ENCODE results near the gene HSD11B1.
"Not testable (repeated sequence)": the region's sequence is repeated elsewhere in the genome, so short reads cannot be mapped to it uniquely, and the experiment has no call there.

Gene HSD11B1

DNA sequence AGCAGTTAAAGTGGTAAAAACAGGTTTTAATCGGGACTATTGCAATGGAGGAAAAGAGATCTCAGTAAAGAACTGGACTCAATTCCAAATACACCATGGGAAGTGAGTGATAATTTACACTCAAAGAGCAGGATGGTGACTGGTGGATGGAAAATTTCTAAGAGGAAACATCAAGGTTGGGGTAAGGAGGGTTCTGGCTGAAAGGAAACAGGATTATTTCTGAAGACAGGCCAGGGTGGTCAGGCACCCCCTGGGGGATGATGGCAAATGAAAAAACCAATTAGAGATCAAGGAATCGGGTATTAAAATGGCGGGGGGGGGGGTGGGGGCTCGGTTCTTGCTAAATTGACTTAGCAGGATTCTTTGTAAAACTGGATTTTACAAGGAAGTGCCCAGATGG lies 12.3 kb upstream of the HSD11B1 start:
- DNase-seq, result no peak

DNA sequence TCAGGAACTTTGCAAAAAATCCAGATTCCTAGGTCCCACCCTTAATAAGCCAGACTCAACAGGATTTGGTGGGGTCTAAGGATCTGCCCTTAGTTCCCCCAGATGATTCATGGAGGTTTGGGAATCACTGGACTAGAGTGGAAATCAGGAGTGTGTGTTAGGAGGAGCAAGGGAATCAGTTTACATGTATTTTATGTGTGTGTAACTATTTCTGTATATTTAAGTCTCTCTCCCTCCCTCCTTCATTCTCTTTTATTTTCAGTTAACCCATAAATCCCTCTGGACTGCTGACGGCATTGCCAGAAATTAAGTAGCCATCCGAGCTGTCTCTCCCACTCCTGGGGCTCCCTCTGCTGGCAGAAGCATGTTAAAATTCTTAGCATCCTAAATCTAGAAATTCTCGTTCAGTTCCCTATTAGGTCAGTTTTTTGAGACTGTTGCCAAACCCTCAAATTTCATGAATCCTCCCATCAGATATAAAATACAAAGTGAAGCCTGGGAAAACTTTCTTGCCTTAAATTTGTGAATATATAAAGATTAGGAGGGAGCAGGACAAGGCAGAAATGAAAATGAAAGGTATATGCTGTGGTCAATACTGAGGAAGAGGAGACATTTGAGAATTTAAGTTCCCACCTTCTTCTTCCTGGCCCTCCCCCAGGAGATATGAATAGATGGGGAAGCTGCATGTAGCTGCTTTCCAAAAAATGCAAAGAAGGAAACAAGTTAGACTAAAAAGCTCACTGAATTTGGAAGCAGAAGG lies 11.7 kb upstream of the HSD11B1 start:
- DNase-seq, result peak; percentile 37 to 52 (median 41)

DNA sequence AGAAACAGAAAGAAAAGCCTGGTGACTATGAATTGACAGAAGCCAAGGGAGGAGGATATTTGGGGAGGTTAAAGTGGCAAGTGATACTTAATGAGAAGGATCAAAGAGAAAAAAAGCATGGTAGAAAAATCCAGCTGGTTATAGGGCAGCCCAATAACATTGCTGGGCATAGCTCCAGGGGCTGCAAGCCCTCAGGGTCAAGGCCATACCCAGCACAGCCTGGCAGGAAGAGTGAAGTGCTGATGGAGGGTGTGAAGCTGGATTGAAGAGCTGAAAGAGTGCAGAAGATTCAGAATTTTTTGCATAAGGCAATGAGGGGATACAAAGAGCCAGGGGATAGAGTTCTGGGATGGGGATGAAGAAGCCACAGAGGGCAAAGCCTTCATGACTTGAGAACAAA lies 8.0 kb upstream of the HSD11B1 start:
- DNase-seq, result no peak

DNA sequence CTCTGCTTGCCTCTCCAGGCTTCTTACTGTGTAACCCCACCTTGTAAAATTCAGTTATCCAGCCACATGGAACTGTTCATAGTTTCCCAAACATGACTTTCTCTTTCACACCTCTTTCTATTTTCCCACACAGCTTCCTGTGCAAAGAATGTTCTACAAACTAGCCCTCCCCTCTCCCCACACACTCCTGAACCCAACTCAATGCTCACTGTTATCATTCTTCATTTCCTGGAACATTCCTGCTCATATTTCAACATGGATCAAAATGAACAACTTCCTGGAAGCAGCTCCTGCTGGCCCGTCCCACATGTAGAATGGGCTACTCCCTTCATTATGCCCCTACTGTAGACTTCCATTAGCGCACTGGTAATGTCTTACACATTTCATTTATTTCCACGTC lies 7.5 kb upstream of the HSD11B1 start:
- no peak for DNase-seq

DNA sequence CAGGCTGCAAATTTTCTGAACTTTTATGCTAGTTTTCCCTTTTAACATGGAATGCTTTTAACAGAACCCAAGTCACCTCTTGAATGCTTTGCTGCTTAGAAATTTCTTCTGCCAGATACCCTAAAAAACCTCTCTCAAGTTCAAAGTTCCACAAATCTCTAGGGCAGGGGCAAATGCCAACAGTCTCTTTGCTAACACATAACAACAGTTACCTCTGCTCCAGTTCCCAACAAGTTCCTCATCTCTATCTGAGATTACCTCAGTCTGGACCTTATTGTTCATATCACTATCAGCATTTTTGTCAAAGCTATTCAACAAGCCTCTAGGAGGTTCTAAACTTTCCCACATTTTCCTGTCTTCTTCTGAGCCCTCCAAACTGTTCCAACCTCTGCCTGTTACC lies 4.0 kb upstream of the HSD11B1 start:
- DNase-seq, result not testable (repeated sequence)

DNA sequence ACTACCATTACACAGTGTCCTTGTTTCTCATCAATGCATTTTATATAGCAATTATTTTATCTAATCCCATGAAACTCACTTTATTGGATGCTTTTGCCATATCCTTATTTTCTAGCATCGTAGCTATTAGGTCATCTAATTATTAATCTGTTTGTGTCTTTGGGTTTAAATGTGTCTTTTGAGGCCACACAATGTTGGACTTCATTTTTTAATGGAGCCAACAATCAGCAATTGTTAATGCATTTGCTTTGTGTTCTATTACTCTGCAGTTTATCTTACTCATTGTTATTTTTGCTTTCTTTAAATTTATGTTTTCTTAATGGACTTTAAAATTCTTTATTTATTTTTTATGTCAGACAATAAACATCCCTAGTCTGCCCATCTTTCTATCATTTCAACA lies 1.8 kb upstream of the HSD11B1 start:
- DNase-seq, result no peak

DNA sequence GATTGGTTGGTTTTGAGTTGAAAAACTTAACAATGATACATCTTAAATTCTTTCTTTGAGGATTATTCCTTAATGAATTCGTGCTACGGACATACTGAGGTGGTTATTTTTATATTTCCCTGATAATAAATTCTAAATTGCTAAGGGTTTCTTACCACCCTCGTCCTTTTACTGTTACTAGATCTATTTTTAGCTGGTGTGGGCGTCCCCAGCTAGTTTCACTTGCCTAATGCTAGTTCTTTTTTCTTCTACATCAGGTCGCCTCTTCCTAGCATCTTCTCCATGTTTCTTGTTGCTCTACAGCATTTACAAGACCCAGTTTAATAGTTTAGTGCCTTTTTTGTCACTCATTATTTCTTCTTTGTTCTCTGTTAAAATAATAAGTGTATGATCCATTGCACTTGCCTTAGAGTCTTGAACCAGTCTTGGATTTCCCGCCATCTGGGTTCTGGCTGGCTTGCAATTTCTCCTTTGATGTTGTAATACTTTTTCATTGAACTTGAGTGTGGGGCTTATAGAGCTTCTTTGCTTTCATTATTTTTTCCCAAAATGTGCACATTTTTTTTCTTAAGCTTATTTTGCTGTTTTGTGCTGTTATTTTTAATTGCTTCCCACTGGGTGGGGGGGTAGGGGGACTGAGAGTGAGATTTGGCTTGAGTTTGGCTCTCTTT lies 677 bp upstream of the HSD11B1 start:
- DNase-seq, result no peak

DNA sequence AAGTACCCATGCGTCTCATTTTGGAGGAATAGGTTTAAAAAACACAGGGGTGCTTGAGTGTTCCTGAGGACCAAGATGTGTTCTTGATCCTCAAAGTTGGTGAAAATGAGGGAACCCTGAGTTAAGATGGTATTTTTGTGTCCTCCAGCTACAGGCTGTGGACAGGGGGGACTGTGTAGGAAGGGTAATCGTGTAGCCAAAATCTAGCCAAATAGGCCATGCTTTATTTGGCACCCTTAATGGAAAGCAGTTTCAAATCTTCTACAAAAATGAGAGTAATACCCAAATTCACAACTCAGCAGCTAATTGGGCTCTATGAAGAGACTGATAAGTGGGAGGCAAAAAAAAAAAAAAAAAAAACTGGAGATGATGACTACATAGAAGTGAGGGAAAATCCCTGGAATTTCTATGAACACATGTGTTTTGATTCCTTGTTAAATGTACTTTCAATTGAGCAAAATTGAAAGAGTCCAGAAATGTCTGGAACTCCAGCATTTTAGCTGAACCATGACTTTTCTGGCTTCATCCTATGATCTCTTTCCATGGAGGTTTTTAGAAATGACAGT lies 470 bp downstream of the HSD11B1 start:
- DNase-seq, result no peak

DNA sequence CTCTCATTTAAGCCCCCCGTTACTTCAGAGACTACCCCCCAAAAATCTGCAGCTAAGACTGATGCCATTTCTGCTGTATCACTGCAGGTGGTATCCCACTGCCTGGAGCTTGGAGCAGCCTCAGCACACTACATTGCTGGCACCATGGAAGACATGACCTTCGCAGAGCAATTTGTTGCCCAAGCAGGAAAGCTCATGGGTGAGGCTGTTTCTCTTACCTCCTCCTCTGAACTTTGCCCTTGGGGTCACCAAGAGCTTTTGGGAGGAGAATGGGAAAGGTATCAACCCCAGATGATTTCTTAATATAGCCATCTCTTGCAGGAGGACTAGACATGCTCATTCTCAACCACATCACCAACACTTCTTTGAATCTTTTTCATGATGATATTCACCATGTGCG lies 2.0 kb downstream of the HSD11B1 start:
- no peak for DNase-seq

DNA sequence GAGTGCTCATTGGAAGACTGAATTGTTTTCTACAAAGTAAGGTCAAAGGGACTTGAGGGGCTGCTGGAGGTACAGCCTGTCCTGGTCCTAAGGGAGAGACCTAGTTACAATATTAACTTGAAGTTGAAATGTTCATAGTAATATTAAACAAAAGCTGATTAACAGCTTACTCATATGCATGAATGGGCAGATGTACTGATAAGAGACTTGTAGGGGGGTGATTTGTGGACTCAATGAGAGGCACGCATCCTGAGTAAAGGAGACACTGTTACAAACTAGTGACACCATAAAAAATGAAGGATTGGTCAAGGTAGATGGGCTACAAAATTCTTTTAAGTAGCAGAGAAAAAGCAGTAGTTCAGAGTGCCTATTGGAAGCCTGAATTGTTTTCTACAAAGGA lies 2.7 kb downstream of the HSD11B1 start:
- no peak for DNase-seq

DNA sequence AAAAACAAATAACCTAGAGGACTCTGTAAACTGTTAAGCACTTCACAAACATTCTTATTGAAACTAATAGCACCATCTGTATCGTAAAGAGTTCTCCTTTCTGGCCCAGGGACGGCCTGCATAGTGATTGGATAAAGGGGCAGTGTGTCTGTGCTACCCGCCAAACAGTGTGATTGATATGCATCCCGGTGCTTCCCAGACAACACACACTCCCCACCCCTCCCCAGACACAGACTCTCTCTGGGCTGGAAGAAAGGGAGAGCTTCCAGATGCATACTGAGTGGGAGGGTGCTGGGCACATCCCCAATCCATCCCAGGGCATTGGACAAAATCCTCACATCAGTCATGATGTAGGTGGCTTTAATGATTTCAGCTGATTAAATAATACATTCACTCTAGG lies 3.7 kb downstream of the HSD11B1 start:
- DNase-seq, result no peak

DNA sequence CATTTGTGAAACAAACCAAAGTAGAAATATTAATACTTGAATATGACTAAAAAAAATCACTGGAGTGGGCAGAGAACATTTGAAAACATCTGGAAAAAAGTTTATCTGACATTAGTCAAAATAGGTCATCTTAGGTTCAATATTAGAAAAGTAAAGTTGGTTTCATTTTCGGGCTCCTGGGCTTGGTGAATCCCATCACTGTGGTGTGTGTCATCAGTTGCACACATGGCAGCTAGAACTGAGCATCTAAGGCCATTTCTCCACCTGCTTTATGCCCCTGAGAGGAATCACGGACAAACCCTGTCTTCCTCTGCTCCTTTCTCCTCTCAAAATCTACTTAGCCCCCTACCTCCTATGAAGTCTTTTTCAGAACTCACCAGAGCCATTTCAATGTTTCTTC lies 5.4 kb downstream of the HSD11B1 start:
- DNase-seq, result no peak

DNA sequence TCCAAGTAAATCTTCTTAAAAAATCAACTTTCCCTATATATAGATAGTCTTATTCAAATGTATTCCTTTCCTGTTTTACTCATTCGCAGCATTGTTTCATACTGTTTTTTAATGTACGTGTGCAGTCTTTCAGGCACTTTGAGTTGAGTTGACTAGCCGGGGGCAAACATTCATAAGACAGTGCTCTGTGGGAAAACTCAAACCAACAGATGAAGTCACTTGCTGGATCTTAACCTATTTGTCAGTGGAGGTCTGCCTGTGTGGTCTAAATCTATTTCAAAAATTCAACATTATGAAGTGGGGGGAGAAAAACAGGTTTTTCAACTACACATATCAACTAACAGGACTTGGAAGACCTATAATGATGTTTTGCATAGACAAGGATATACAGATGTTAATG lies 6.2 kb downstream of the HSD11B1 start:
- DNase-seq, result no peak

DNA sequence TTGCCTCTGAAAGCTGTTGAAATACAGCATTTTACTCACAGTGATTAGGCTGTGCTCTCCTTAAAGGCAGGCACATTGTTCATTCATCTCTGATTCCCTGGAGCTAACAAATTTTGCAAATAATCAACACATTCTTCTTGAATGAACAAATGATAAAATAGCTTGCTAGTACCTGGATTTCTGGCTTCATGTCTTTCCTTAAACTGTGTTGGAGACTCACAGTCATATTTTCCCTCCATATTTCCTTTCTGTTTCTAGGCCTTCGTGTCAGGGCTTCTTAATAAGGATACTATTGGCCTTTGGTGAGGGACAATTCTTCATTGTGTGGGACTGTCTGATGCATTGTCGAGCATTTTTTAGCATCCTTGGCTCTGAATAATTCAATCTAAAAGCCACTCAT lies 9.7 kb downstream of the HSD11B1 start:
- DNase-seq, result no peak

DNA sequence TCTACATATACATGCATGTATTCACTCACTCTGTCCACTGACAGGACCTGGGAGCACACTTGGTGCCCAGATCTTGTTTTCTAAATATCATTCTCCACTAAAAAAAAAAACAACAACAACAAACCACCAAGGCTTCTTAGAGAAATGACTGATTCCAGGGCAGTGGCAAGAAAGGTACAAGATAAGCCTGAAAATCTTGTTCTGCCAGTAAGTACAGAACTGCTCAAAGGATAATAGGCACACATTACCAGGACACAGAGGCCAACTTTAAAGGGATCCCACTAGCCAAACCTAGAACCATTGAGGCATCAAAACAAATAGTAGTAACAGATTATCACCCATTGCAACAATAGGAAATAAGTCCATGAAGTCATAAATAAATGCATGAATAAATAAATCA lies 10.7 kb downstream of the HSD11B1 start:
- no peak for DNase-seq

DNA sequence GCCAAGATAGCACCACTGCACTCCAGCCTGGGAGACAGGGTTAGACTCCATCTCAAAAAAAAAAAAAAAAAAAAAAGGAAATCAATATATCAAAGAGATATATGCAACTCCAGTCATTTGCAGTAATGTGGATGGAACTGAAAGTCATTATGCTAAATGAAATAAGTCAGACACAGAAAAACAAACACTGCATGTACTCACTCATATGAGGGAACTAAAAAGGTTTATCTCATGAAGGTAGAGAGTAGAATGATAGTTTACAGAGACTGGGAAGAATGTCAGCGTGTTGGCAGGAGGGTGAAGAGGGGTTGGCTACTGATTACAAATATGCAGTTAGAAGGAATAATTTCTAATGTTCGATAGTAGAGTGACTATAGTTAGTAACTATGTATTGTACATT lies 13.2 kb downstream of the HSD11B1 start:
- no peak for DNase-seq

DNA sequence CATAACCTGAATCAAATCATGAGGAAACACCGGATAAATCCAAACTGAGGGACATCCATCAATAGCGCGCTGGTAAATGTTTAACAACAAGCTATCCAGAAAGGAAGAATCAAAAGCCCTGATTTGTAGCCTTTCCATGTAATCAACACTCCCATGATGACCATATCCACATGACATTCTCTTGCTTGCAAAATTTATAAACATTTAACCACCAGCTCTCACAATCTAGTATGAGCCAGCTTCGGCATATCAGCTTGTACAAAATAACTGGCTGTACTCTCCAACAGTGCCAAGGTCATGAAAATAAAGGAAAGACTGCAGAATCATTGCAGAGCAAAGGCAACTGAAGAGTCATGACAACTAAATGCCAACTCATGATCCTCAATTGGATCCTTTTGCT lies 15.7 kb downstream of the HSD11B1 start:
- DNase-seq, result no peak

DNA sequence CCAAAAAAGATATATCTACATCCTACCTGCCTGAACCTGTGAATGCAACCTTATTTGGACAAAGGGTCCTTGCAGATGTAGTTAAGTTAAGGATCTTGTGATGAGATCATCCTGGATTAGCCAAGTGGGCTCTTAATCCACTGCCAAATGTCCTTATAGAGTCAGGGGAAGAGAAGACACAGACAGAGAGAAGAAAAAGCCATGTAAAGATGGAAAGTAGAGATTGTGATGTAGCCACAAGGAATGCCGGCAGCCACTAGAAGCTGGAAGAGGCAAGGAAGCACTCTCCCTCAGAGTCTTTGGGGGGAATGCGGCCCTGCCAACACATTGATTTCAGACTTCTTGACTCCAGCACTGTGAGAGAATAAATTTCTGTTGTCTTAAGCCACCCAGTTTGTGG lies 16.2 kb downstream of the HSD11B1 start:
- no peak for DNase-seq

DNA sequence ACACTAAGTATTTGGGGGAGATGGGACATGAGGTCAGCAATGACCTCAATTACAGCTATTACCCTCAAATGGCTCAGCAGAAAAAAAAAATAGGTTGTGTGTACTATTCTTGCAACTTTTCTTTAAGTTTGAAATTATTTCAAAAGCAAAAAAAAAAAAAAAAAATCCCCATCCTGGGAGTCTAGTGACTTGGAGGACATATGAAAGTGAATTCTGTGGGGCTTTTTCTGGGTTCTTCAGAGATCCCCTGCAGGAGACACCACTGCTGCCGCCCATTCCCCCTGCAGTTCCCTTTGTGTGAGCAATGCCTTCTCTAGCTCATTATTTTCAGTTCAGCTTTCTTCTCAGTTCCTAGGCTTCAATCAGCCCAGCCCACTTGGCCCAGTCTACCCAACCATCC lies 16.7 kb downstream of the HSD11B1 start:
- DNase-seq, result no peak

DNA sequence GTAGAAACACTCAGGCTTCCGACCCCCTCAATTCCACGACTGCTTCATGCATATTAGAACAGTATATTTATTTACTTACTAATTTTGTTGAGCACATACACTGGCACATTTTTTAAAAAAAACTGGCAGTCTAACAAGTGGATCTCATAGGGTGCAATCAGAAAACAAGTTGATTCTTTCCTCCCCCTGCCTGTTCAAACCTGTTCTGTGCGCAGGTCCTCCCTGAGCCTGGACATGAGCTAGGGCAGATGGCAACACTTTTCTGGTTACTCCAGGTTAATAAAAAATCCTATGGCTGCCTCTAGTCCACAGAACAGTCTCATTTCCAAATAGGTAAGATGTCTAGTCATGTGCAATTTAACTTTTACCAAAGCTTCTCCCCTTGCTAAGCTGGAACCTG lies 18.6 kb downstream of the HSD11B1 start:
- no peak for DNase-seq

DNA sequence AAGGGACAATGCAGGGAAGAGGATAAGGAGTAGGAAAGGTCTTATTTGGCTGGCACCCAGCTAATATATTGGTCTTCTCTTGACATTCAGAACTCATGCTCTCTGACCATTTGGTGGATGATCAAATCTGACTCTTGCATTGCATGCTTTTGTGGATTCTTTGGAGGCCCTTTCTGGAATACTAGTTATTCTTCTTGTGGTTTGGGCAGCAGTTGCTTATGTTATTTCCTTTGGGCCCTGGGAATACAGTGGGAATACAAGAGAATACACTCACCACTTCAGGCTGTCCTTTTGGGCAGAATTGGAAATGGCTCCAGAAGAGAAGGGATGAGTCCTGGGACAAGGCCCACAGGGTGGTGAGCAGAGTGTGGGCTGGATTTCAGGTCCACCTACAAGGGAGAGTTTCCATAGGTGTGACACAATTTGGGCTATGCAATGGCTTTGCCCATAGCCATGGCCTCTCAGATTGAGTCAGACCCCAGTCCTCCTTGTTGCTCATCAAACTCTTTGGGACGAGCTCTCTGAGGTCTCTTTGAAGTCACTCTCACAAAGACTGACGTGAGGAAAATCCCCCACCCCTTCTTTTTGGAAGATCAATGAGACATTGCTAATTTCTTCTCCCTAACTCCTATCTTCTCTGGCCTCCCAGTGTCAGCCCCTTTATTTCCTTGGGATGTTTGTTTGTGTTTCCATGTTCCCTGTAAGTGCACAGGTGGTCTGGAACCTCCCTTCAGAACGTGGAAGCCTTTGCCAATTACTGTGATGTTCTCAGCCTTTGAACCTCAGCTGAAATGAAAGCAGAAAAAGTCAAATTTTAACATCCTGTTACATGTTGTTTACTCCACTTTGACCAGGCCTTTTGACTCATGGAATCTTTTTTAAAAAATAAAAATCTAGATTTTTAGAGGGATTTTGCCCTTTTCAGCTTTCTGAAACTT lies 19.4 kb downstream of the HSD11B1 start:
- no peak for DNase-seq

DNA sequence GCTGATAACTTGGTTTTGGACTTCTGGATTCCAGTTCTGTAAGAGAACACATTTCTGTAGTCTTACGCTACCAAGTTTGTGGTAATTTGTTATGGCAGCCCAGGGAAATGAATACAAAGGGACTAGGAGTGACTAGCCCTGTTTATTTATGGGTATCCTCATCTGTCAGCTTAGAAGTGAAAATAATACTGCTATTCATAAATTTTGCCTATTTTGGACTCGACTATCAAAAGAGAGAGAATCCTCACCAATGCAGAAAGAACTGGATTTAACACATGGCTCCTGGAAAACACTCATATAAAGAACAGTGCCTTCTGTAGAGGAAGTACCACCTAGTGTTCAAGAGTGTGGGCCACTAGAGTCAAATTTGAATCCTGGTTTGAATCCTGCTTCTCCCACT lies 22.6 kb downstream of the HSD11B1 start:
- no peak for DNase-seq

DNA sequence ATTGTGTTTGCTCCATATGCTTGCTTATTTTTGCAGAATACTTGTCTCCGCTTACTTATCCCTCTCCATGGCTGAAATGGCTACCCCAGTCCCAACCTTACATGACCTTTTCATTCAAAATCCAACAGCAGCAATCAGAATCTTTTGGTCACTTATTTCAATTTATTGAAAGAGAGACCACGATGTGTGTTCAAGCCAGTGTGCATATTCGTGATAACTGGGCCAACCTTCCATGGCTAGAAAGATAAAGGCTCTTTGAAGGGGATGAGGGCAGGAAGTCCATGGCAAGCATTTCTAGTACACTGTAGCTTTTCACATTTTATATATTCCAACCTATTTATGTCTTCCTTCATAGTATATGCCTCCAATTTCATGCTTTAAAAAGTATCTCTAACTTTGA lies 23.1 kb downstream of the HSD11B1 start:
- no peak for DNase-seq
